Measurements from ENCODE around the gene CALML3. TPM values are rescaled to one million over a fixed set of nuclear protein-coding genes. Genes with fewer than 3 reads are reported as not detected.

Gene CALML3
- total RNA-seq, 1 experiment from 2014 or later = not detected

DNA sequence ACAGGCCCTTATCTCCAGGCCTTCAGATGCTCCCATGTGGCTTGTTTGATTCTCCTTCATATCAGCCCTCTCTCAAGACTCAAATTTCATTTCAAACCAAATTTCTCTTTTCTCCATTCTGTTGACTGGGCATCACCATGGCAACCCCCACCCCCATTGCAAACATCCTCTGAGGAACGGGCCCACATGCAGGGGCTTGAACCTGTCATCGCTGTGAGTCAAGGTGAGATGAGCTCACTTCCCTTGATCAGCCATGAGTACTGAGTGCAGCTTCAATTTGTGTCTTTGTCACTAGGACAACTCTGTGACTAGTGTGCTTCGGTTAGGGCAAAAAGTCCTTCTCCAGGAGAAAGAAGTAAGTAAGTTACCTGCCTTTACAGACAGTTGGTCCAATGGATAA lies 41.9 kb downstream of the CALML3 start:
- ChIA-PET CTCF (no interaction called here), POLR2A (ENCODE audit: low non-redundant PET) (no interaction called here)
- Histone ChIP-seq H3K36me3 (ENCODE audit: insufficient read depth, low read length, poor library complexity, severe bottlenecking) (no peaks in the 10 kb centered on the region), H3K9me3 (ENCODE audit: low read depth, low read length, poor library complexity, severe bottlenecking) (no peaks in the 10 kb centered on the region), H3K27ac (ENCODE audit: low read depth, low read length, poor library complexity, severe bottlenecking) (no peak overlapping the region), H3K4me3 (ENCODE audit: low read depth, low read length, poor library complexity, severe bottlenecking) (no peak overlapping the region), H3K27me3 (replicated peaks; ENCODE audit: insufficient read depth, low read depth, low read length, poor library complexity) (no peaks in the 10 kb centered on the region), H3K4me1 (ENCODE audit: insufficient read depth, low read length, poor library complexity, severe bottlenecking) (no peaks in the 10 kb centered on the region)
- no TSS peak for BruUV-seq (replicated peaks)
- TF ChIP-seq, protein P1, sequence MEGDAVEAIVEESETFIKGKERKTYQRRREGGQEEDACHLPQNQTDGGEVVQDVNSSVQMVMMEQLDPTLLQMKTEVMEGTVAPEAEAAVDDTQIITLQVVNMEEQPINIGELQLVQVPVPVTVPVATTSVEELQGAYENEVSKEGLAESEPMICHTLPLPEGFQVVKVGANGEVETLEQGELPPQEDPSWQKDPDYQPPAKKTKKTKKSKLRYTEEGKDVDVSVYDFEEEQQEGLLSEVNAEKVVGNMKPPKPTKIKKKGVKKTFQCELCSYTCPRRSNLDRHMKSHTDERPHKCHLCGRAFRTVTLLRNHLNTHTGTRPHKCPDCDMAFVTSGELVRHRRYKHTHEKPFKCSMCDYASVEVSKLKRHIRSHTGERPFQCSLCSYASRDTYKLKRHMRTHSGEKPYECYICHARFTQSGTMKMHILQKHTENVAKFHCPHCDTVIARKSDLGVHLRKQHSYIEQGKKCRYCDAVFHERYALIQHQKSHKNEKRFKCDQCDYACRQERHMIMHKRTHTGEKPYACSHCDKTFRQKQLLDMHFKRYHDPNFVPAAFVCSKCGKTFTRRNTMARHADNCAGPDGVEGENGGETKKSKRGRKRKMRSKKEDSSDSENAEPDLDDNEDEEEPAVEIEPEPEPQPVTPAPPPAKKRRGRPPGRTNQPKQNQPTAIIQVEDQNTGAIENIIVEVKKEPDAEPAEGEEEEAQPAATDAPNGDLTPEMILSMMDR (conservative IDR thresholded peaks at IDR 0.05; ENCODE audit: low read depth, low read length) = no peak
- TF ChIP-seq EZH2 (IDR thresholded peaks at IDR 0.05; ENCODE audit: borderline replicate concordance, low read depth, low read length, poor library complexity, severe bottlenecking) = no peak
- no peak for DNase-seq (ENCODE audit: low spot score)
- intact Hi-C loops (cut with micrococcal nuclease; ENCODE audit: unreplicated experiment) = no loop called here

DNA sequence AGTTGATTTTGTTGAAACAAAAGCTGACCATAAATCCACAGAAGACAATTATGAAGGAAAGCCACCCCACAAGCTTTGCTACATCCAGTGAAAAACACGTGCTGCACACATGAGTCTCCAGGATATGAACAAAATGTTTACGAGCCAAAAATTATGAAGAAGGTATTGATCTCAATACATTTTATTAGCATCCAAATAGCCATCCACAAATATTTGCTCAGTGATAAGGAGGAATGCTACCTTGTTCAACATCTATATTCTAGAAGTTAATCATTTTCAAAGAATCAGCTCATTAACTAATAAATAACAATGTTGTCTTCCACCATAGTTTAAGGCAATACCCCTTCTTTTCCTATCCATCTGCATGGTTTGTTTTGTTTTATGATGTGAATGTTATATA lies 42.7 kb downstream of the CALML3 start:
- POLR2A ChIA-PET (ENCODE audit: low non-redundant PET) = no interaction called here
- Histone ChIP-seq H3K9me3 (ENCODE audit: low read depth, low read length, poor library complexity, severe bottlenecking) (no peaks in the 10 kb centered on the region), H3K27ac (ENCODE audit: low read depth, low read length, poor library complexity, severe bottlenecking) (no peak overlapping the region), H3K36me3 (ENCODE audit: insufficient read depth, low read length, poor library complexity, severe bottlenecking) (no peaks in the 10 kb centered on the region), H3K4me1 (ENCODE audit: insufficient read depth, low read length, poor library complexity, severe bottlenecking) (no peaks in the 10 kb centered on the region), H3K27me3 (replicated peaks; ENCODE audit: insufficient read depth, low read depth, low read length, poor library complexity) (no peaks in the 10 kb centered on the region), H3K4me3 (ENCODE audit: low read depth, low read length, poor library complexity, severe bottlenecking) (no peak overlapping the region)
- TF ChIP-seq, protein P1 (conservative IDR thresholded peaks at IDR 0.05; ENCODE audit: low read depth, low read length) = no peak
- TF ChIP-seq EZH2 (IDR thresholded peaks at IDR 0.05; ENCODE audit: borderline replicate concordance, low read depth, low read length, poor library complexity, severe bottlenecking) = no peak
- DNase-seq (ENCODE audit: low spot score) = no peak
- intact Hi-C loops (cut with micrococcal nuclease; ENCODE audit: unreplicated experiment) = no loop called here
- BruUV-seq (replicated peaks) = no TSS peak
- CTCF ChIA-PET = no interaction called here

DNA sequence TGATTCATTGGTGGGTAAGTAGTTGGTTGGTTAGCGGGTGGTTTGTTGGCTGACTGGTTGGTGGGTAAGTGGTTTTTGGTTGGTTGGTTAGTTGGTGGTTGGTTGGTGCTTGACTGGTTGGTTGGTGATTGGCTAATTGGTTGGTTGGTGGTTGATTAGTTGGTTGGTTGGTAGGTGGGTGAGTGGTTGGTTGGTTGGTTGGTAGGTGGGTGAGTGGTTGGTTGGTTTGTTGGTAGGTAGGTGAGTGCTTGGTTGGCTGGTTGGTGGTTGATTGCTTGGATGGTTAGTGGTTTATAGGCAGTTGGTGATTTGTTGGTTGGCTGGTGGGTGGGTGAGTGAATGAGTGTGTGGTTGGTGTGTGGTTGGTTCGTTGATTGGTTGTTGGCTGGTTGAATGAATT lies 44.2 kb downstream of the CALML3 start:
- no TSS peak for BruUV-seq (replicated peaks)
- no peak overlapping the region for H3K27ac ChIP-seq (ENCODE audit: low read depth, low read length, poor library complexity, severe bottlenecking)
- ChIA-PET POLR2A (ENCODE audit: low non-redundant PET) (no interaction called here), CTCF (no interaction called here)
- H3K27me3 ChIP-seq (replicated peaks; ENCODE audit: insufficient read depth, low read depth, low read length, poor library complexity) = no peaks in the 10 kb centered on the region
- H3K4me1 ChIP-seq (ENCODE audit: insufficient read depth, low read length, poor library complexity, severe bottlenecking) = no peaks in the 10 kb centered on the region
- TF ChIP-seq EZH2 (IDR thresholded peaks at IDR 0.05; ENCODE audit: borderline replicate concordance, low read depth, low read length, poor library complexity, severe bottlenecking) = no peak
- TF ChIP-seq, protein P1 (conservative IDR thresholded peaks at IDR 0.05; ENCODE audit: low read depth, low read length) = no peak
- no peaks in the 10 kb centered on the region for H3K9me3 ChIP-seq (ENCODE audit: low read depth, low read length, poor library complexity, severe bottlenecking)
- no peak for DNase-seq (ENCODE audit: low spot score)
- intact Hi-C loops (cut with micrococcal nuclease; ENCODE audit: unreplicated experiment) = no loop called here
- H3K36me3 ChIP-seq (ENCODE audit: insufficient read depth, low read length, poor library complexity, severe bottlenecking) = no peaks in the 10 kb centered on the region
- no peak overlapping the region for H3K4me3 ChIP-seq (ENCODE audit: low read depth, low read length, poor library complexity, severe bottlenecking)

Measured in A673 (cell line).